ENCODE results near the gene ATP8B4. TPM values are rescaled to one million over a fixed set of nuclear protein-coding genes. Genes with fewer than 3 reads are reported as not detected.
"Not testable (repeated sequence)": the region's sequence is repeated elsewhere in the genome, so short reads cannot be mapped to it uniquely, and the experiment has no call there.

Gene ATP8B4
- total and polyA plus RNA-seq, 4 donors: 0.20 to 43.9 (median 10.8) TPM

- H3K27ac ChIP-seq (ENCODE audit: low read depth in 1 of 2, low read length in 2 of 2); H3K27me3 ChIP-seq (ENCODE audit: control insufficient read depth in 1 of 2, insufficient read depth in 2 of 2, low read length in 1 of 2); H3K36me3 ChIP-seq (ENCODE audit: control insufficient read depth in 1 of 2, insufficient read depth in 2 of 2, low read length in 1 of 2); H3K9me3 ChIP-seq (ENCODE audit: control insufficient read depth, low read length); H3K4me1 ChIP-seq (ENCODE audit: control insufficient read depth in 1 of 2, insufficient read depth in 2 of 2, low read length in 2 of 2); intact Hi-C loops (cut with DNase I); ATAC-seq (ENCODE audit: low FRiP score); H3K4me3 ChIP-seq (ENCODE audit: low read length in 2 of 2); DNase-seq: not testable (repeated sequence)
- WGBS, 2 donors: 93 to 95% methylated on average over 26 to 28 of the region's 28 CpGs
Observed at GRCh38 chr15:50158236-50158635, 39.2 kb upstream of the ATP8B4 start.

GRCh38 chr15:50151476-50151875, 32.4 kb upstream of the ATP8B4 start:
- no peak overlapping the region for H3K27ac ChIP-seq (ENCODE audit: low read depth in 1 of 2, low read length in 2 of 2)
- no peak overlapping the region for H3K4me3 ChIP-seq (ENCODE audit: low read length in 2 of 2)
- 85 to 89% methylated on average over 2 of the region's 2 CpGs for WGBS, 2 donors
- no peaks in the 10 kb centered on the region for H3K36me3 ChIP-seq (ENCODE audit: control insufficient read depth in 1 of 2, insufficient read depth in 2 of 2, low read length in 1 of 2)
- H3K27me3 ChIP-seq (ENCODE audit: control insufficient read depth in 1 of 2, insufficient read depth in 2 of 2, low read length in 1 of 2): no peaks in the 10 kb centered on the region
- intact Hi-C loops (cut with DNase I): no loop called here
- ATAC-seq (ENCODE audit: low FRiP score) (no peak), DNase-seq (no peak)
- peaks cover 1% of the 10 kb centered on the region for H3K9me3 ChIP-seq (ENCODE audit: control insufficient read depth, low read length)
- no peaks in the 10 kb centered on the region for H3K4me1 ChIP-seq (ENCODE audit: control insufficient read depth in 1 of 2, insufficient read depth in 2 of 2, low read length in 2 of 2)

GRCh38 chr15:50150851-50151250, 31.8 kb upstream of the ATP8B4 start:
- Histone ChIP-seq H3K4me3 (ENCODE audit: low read length in 2 of 2) (no peak overlapping the region), H3K27ac (ENCODE audit: low read depth in 1 of 2, low read length in 2 of 2) (no peak overlapping the region), H3K4me1 (ENCODE audit: control insufficient read depth in 1 of 2, insufficient read depth in 2 of 2, low read length in 2 of 2) (no peaks in the 10 kb centered on the region), H3K27me3 (ENCODE audit: control insufficient read depth in 1 of 2, insufficient read depth in 2 of 2, low read length in 1 of 2) (no peaks in the 10 kb centered on the region), H3K36me3 (ENCODE audit: control insufficient read depth in 1 of 2, insufficient read depth in 2 of 2, low read length in 1 of 2) (no peaks in the 10 kb centered on the region), H3K9me3 (ENCODE audit: control insufficient read depth, low read length) (peaks cover 1% of the 10 kb centered on the region)
- ATAC-seq (ENCODE audit: low FRiP score) (no peak), DNase-seq (no peak)
- intact Hi-C loops (cut with DNase I): no loop called here

- Histone ChIP-seq H3K27me3 (ENCODE audit: control insufficient read depth in 1 of 2, insufficient read depth in 2 of 2, low read length in 1 of 2) (no peaks in the 10 kb centered on the region), H3K36me3 (ENCODE audit: control insufficient read depth in 1 of 2, insufficient read depth in 2 of 2, low read length in 1 of 2) (no peaks in the 10 kb centered on the region), H3K9me3 (ENCODE audit: control insufficient read depth, low read length) (peaks cover 1% of the 10 kb centered on the region), H3K4me1 (ENCODE audit: control insufficient read depth in 1 of 2, insufficient read depth in 2 of 2, low read length in 2 of 2) (no peaks in the 10 kb centered on the region), H3K4me3 (ENCODE audit: low read length in 2 of 2) (no peak overlapping the region), H3K27ac (ENCODE audit: low read depth in 1 of 2, low read length in 2 of 2) (no peak overlapping the region)
- ATAC-seq (ENCODE audit: low FRiP score) (no peak), DNase-seq (no peak)
- WGBS, 2 donors: 92 to 93% methylated on average over 3 of the region's 3 CpGs
- intact Hi-C loops (cut with DNase I): no loop called here
Observed at GRCh38 chr15:50150349-50150748, 31.3 kb upstream of the ATP8B4 start.

GRCh38 chr15:50149090-50149489, 30.1 kb upstream of the ATP8B4 start:
- no peak for DNase-seq
- Histone ChIP-seq H3K27ac (ENCODE audit: low read depth in 1 of 2, low read length in 2 of 2) (no peak overlapping the region), H3K4me1 (ENCODE audit: control insufficient read depth in 1 of 2, insufficient read depth in 2 of 2, low read length in 2 of 2) (no peaks in the 10 kb centered on the region), H3K4me3 (ENCODE audit: low read length in 2 of 2) (no peak overlapping the region), H3K36me3 (ENCODE audit: control insufficient read depth in 1 of 2, insufficient read depth in 2 of 2, low read length in 1 of 2) (no peaks in the 10 kb centered on the region), H3K9me3 (ENCODE audit: control insufficient read depth, low read length) (no peaks in the 10 kb centered on the region), H3K27me3 (ENCODE audit: control insufficient read depth in 1 of 2, insufficient read depth in 2 of 2, low read length in 1 of 2) (no peaks in the 10 kb centered on the region)
- WGBS, 2 donors: 23 to 29% methylated on average over 1 of the region's 1 CpG
- intact Hi-C loops (cut with DNase I): loop anchor here (5.0 to 10.0 kb wide), 3 partner anchors 724 to 1794 kb away; partner anchors contain the start of gene FGF7 (in 1 of the 2)
- no peak for ATAC-seq (ENCODE audit: low FRiP score)

GRCh38 chr15:50148362-50148963, 29.4 kb upstream of the ATP8B4 start:
- WGBS, 2 donors: 79% methylated on average over 4 of the region's 4 CpGs
- H3K27me3 ChIP-seq (ENCODE audit: control insufficient read depth in 1 of 2, insufficient read depth in 2 of 2, low read length in 1 of 2): no peaks in the 10 kb centered on the region
- H3K36me3 ChIP-seq (ENCODE audit: control insufficient read depth in 1 of 2, insufficient read depth in 2 of 2, low read length in 1 of 2): no peaks in the 10 kb centered on the region
- H3K4me1 ChIP-seq (ENCODE audit: control insufficient read depth in 1 of 2, insufficient read depth in 2 of 2, low read length in 2 of 2): no peaks in the 10 kb centered on the region
- DNase-seq: no peak
- intact Hi-C loops (cut with DNase I): loop anchor here (5.0 to 10.0 kb wide), 3 partner anchors 724 to 1794 kb away; partner anchors contain the start of gene FGF7 (in 1 of the 2)
- no peak for ATAC-seq (ENCODE audit: low FRiP score)
- H3K27ac ChIP-seq (ENCODE audit: low read depth in 1 of 2, low read length in 2 of 2): no peak overlapping the region
- H3K4me3 ChIP-seq (ENCODE audit: low read length in 2 of 2): no peak overlapping the region
- H3K9me3 ChIP-seq (ENCODE audit: control insufficient read depth, low read length): no peaks in the 10 kb centered on the region

GRCh38 chr15:50146632-50147031, 27.6 kb upstream of the ATP8B4 start:
- H3K36me3 ChIP-seq (ENCODE audit: control insufficient read depth in 1 of 2, insufficient read depth in 2 of 2, low read length in 1 of 2): no peaks in the 10 kb centered on the region
- H3K27ac ChIP-seq (ENCODE audit: low read depth in 1 of 2, low read length in 2 of 2): no peak overlapping the region
- H3K4me1 ChIP-seq (ENCODE audit: control insufficient read depth in 1 of 2, insufficient read depth in 2 of 2, low read length in 2 of 2): no peaks in the 10 kb centered on the region
- H3K9me3 ChIP-seq (ENCODE audit: control insufficient read depth, low read length): no peaks in the 10 kb centered on the region
- WGBS, 2 donors: 85 to 92% methylated on average over 2 of the region's 2 CpGs
- DNase-seq: no peak
- H3K4me3 ChIP-seq (ENCODE audit: low read length in 2 of 2): no peak overlapping the region
- ATAC-seq (ENCODE audit: low FRiP score): no peak
- intact Hi-C loops (cut with DNase I): loop anchor here (5.0 to 10.0 kb wide), 3 partner anchors 722 to 1792 kb away; partner anchors contain the start of gene FGF7 (in 1 of the 2)
- no peaks in the 10 kb centered on the region for H3K27me3 ChIP-seq (ENCODE audit: control insufficient read depth in 1 of 2, insufficient read depth in 2 of 2, low read length in 1 of 2)

GRCh38 chr15:50145451-50145872, 26.4 kb upstream of the ATP8B4 start:
- DNase-seq (no peak), ATAC-seq (ENCODE audit: low FRiP score) (peak; percentile 91)
- no peaks in the 10 kb centered on the region for H3K4me1 ChIP-seq (ENCODE audit: control insufficient read depth in 1 of 2, insufficient read depth in 2 of 2, low read length in 2 of 2)
- H3K4me3 ChIP-seq (ENCODE audit: low read length in 2 of 2): no peak overlapping the region
- intact Hi-C loops (cut with DNase I): loop anchor here (5.0 to 10.0 kb wide), 3 partner anchors 721 to 1791 kb away; partner anchors contain the start of gene FGF7 (in 1 of the 2)
- 1% methylated on average over 2 of the region's 2 CpGs for WGBS, 2 donors
- H3K9me3 ChIP-seq (ENCODE audit: control insufficient read depth, low read length): no peaks in the 10 kb centered on the region
- H3K36me3 ChIP-seq (ENCODE audit: control insufficient read depth in 1 of 2, insufficient read depth in 2 of 2, low read length in 1 of 2): no peaks in the 10 kb centered on the region
- no peaks in the 10 kb centered on the region for H3K27me3 ChIP-seq (ENCODE audit: control insufficient read depth in 1 of 2, insufficient read depth in 2 of 2, low read length in 1 of 2)
- H3K27ac ChIP-seq (ENCODE audit: low read depth in 1 of 2, low read length in 2 of 2): no peak overlapping the region
